Stomach (tissue), 4 donors: ENCODE data around the gene RBFOX2.

Experiments used
- EP300 ChIP-seq: sonication (generic); formaldehyde crosslinking; IDR thresholded peaks from one replicate; pipeline ENCODE4 v1.6.1; 2017; ENCODE audit warnings: antibody characterized with exemption
- POLR2A ChIP-seq, 4 donors: fragments of 450-650 bp; IDR thresholded peaks; one replicate each; pipeline ENCODE4 v1.6.1; 2016; ENCODE audit warnings: antibody characterized with exemption in 4 of 4, control low read depth in 2 of 4, mild to moderate bottlenecking in 1 of 4, moderate library complexity in 1 of 4
- TF ChIP-seq, protein P1 (sequence below), 7 experiments: fragments of 450-650 bp in 4 of 7; fragments of 200-600 bp in 3 of 7; sonication (generic) in 3 of 7; IDR thresholded peaks; one replicate each; pipeline ENCODE4 v1.5.1; 2016 to 2019; ENCODE audit warnings: antibody characterized with exemption in 7 of 7, control low read depth in 2 of 7, mild to moderate bottlenecking in 1 of 7

- TF ChIP-seq, protein P1, sequence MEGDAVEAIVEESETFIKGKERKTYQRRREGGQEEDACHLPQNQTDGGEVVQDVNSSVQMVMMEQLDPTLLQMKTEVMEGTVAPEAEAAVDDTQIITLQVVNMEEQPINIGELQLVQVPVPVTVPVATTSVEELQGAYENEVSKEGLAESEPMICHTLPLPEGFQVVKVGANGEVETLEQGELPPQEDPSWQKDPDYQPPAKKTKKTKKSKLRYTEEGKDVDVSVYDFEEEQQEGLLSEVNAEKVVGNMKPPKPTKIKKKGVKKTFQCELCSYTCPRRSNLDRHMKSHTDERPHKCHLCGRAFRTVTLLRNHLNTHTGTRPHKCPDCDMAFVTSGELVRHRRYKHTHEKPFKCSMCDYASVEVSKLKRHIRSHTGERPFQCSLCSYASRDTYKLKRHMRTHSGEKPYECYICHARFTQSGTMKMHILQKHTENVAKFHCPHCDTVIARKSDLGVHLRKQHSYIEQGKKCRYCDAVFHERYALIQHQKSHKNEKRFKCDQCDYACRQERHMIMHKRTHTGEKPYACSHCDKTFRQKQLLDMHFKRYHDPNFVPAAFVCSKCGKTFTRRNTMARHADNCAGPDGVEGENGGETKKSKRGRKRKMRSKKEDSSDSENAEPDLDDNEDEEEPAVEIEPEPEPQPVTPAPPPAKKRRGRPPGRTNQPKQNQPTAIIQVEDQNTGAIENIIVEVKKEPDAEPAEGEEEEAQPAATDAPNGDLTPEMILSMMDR (IDR thresholded peaks at IDR 0.05), result no peak
- TF ChIP-seq EP300 (no peak), POLR2A (IDR thresholded peaks at IDR 0.05) (no peak)
These were observed 140.3 kb downstream of the RBFOX2 start for GRCh38 chr22:35888181-35888870.
